Astrocyte (in vitro differentiated cells and primary cell): ENCODE measurements around the gene LIMA1.

Source experiments
- EZH2 ChIP-seq: IDR thresholded peaks from 2 replicates; pipeline ENCODE4 v1.6.1; 2012; ENCODE audit warnings: mild to moderate bottlenecking, low read length, inconsistent platforms; ENCODE audit not compliant: insufficient read depth
- TF ChIP-seq, protein P1 (sequence below): IDR thresholded peaks from 2 replicates; pipeline ENCODE4 v1.5.1; 2011; ENCODE audit warnings: low read depth, mild to moderate bottlenecking, inconsistent platforms, low read length, moderate library complexity; ENCODE audit not compliant: insufficient read depth

DNA sequence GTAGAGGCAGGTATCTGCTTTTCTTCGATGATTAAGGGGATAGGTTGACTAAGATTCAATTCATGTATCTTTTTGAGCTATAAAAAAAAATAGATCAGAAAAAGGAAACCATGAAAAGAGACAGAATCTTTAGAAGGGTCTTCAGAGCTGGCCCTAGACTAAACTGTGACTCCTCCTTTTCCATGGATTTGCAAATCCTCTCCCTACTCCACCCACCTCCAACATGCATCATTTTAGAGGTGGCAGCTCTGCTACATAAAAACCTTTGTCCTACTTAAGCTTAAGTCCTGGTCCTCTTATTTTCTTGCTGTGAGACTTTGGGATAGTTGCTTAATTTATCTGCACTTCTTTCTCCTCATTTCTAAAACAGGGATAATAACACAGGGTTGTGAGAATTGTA, 48.4 kb upstream of the LIMA1 start:
- no peak for TF ChIP-seq EZH2
- TF ChIP-seq, protein P1, sequence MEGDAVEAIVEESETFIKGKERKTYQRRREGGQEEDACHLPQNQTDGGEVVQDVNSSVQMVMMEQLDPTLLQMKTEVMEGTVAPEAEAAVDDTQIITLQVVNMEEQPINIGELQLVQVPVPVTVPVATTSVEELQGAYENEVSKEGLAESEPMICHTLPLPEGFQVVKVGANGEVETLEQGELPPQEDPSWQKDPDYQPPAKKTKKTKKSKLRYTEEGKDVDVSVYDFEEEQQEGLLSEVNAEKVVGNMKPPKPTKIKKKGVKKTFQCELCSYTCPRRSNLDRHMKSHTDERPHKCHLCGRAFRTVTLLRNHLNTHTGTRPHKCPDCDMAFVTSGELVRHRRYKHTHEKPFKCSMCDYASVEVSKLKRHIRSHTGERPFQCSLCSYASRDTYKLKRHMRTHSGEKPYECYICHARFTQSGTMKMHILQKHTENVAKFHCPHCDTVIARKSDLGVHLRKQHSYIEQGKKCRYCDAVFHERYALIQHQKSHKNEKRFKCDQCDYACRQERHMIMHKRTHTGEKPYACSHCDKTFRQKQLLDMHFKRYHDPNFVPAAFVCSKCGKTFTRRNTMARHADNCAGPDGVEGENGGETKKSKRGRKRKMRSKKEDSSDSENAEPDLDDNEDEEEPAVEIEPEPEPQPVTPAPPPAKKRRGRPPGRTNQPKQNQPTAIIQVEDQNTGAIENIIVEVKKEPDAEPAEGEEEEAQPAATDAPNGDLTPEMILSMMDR: no peak
